Right hindlimb (tissue), 1 donor: ENCODE data around the gene KLRD1.
"Not testable (repeated sequence)": the region's sequence is repeated elsewhere in the genome, so short reads cannot be mapped to it uniquely, and the experiment has no call there.

Source experiments
- DNase-seq: peaks from one replicate; pipeline ENCODE4 v3.0.0-alpha.2; 2018

KLRD1 gene, protein sequence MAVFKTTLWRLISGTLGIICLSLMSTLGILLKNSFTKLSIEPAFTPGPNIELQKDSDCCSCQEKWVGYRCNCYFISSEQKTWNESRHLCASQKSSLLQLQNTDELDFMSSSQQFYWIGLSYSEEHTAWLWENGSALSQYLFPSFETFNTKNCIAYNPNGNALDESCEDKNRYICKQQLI

DNA sequence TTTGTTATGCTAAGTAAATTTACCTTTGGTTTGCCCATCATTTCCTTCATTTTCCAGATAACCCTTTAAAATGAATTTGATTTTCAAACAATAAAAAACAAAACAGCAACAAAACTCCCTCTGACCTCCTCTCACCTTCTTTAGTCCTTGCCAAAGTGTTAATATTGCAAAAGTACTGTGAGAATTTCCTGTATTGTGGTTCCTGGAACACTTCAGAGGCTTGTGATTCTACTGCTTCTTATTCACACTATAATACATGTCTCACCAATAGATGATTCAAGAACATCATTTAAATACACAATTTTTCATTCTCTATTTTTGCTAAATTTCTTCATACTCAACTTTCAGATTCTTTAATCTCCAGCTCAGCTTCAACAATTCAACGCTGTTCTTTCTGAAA, at the start of gene KLRD1:
Gene KLRD1 (plus strand): TSS at position 241 of the 400 bp plus-strand sequence. CDS start 208 bp downstream, outside the sequence.
- no peak for DNase-seq

DNA sequence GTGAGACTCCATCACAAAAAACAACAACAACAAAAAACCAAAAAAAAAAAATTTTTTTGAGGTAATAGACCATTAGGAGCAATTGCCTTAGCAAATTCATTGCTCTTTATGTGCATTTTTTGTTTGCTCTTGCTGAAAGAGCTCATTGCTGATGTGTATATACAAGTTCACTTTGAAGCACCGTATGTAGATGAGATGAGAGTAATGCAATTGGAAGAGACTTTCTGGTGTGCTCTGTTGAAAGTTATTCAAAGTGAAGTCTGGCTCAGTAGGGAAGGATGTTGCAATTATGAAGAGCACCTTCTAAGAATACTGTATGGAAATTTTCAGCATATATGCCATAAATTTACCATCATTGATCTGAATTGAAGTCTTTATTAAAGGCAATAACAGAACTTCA, 46.7 kb upstream of the KLRD1 start:
- DNase-seq, result no peak

GRCh38 chr12:10268037-10268436, 39.6 kb upstream of the KLRD1 start:
- DNase-seq, result no peak

GRCh38 chr12:10272467-10272866, 35.2 kb upstream of the KLRD1 start:
- DNase-seq, result no peak

- no peak for DNase-seq
These were observed 30.9 kb upstream of the KLRD1 start for GRCh38 chr12:10276774-10277173.

DNA sequence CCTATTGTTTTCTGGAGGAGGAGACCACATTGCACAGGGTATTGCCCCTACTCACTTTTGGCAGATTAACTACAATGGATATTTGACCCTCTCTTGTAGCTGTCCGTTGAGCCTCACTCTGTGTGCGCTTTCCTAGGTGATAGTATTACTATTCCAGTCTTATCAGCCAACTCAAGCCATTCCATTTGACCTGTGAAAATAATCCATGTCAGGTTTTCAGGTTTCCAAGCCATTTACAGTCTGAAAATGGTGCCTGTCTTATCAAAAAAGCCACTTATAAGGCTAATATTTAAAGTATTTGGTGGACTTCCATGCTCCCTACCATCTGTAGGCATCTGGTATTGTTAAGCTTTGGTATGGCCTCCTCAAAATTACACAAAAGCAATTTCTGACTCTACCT, 29.6 kb upstream of the KLRD1 start:
- DNase-seq, result no peak

- DNase-seq, result no peak
These were observed 27.7 kb upstream of the KLRD1 start for GRCh38 chr12:10279937-10280336.

DNA sequence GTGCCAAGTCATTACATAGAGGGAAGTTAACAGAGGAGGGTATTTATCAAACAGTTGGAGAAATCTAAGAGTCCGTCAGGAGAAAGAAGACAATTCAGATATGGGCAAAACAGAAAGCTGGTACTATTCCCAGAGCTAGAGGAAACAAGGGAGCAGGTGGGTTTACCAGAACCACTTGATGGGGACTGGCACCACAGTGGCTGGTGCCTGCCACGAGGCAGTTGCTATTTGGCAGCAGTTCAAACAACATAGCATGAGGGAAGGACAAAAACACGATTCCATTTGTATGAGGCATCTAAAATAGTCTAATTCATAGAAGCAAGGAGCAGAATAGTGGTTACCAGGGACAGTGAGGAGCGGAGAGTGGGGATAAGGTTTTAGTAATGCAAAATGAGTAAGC, 24.6 kb upstream of the KLRD1 start:
- DNase-seq, result no peak

DNA sequence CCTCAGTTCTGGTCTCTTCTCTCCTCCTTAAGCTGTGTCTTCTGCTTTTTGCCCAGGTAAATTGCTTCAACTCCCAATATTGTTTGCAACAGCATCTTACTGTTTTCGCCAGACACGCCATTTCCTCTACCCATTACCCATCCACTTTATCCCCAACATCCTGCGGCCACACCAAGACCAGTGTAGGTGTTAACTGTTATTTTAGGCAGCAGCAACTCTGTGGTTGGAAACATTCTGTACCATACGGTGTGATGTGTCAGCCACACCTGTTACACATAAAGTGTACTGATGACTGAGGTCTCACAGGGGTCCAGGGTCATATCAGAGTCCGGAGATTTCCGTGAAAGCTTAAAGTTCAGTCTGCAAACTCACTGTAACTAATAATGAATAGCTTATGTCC, 21.8 kb upstream of the KLRD1 start:
- DNase-seq, result no peak

DNA sequence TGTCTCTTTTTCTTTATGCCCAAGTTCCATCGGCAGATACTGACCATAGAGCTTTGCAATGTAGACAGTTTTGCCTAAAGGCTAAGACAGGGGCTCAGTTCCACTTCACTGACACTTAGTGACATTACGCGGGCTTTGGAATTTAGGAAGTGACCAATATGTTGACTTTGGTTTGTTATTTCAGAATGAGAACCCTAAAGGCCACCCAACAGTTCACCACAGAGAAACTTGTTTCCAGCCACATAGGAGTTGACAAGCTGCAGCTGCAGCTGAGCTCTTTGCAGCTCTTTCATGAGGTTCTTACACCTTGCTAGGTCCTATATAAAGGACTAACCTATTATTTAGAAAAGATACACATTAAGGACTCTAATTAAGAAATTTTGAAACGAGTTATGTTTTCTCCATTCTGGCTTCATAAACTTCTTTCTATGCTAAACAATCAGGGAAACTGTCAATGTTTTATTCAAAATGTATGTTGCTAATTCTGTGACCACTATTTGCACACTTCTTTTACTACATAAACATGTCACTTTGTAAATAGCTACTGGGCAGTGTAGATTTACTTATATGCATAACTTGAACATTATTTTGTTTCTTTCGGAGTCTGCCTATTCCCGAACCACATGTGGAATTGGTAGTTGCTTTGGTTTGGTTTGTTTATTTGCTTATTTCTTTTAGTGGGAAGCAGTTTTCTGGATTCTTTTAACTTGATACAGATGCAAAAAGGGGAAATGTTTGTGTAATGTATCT, 18.5 kb upstream of the KLRD1 start:
- DNase-seq, result no peak

- no peak for DNase-seq
These were observed 16.6 kb upstream of the KLRD1 start for GRCh38 chr12:10291030-10291429.

- DNase-seq, result no peak
These were observed 14.5 kb upstream of the KLRD1 start for GRCh38 chr12:10293151-10293550.

DNA sequence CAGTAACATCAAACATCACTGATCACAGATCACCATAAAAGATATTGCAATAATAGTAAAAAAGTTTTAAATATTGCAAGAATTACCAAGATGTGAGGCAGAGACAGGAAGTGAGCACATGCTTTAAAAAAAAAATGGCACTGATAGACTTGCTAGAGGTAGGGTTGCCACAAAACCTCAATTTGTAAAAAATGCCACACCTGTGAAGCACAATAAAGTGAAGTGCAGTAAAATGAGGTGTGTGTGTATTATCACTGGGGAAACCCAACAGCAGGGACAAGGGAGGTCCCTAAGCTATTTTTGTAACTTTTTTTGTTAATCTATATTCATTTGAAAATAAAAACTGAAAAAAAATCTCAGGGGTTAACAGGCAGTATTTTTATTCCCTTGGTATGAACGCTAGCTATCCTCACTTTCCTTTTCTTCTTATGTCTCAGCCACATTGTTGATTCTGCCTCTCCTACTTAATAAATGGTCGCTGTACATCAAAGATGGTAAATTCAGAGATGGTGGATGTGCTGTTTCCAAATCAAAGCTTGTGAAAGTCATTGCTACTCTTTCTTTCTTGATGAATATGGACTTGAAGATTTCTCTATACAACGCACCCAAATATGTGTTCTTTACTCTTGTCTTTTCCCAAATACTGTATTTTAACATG, 14.0 kb upstream of the KLRD1 start:
- DNase-seq, result no peak

DNA sequence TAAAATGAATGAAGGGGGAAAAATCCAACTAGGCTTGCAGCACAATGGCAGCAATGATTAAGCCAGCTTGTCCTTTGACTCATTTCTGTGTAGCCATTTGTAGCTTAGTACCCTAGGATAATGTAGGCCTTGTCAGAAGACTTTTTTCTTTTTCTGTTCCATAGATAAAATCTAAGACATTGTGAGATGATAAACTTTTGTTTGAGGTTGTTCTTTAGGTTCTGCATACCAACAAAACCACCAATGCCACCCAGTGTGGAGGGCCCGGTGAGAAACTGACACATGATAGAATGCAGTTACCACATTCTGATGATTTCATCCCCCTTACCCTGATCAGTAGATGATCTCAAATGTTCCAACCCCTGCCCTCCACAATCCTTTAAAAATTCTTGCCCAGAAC, 6.6 kb upstream of the KLRD1 start:
- DNase-seq, result no peak

DNA sequence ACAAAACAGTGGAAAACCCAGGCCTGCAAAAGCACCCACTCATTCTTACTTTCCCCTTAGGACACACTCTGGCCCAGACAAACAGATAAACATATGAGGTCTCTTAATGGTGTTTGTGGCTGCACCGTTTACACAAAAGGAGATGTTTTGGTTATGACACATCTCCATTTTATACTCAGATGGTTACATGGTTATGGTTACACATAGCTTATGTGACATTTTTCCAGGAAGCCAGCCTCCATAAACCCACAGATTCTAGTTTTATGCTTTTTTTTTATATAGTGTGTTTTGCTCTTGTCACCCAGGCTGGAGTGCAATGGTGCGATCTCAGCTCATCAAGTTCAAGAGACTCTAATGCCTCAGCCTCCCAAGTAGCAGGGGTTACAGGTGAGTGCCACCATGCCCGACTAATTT, 3.5 kb upstream of the KLRD1 start:
- no peak for DNase-seq

DNA sequence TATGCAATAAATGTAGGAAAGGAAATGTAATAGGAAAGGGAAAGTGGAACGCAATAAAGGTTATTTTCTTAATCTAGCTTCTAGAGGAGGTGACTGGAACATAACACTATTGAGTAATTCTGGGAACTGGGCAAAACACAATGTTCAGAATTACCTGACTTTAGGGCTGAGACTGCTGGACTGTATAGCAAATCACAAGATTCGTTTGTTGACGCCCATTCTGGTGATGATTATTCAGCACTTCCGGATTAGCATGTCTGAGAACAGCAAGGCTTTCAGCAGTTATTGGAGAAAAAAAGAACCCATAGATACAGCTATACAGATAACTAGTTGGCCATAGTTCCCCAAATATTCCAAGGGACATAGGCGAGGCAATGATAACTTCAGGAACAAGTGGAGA, 2.3 kb upstream of the KLRD1 start:
- no peak for DNase-seq

DNA sequence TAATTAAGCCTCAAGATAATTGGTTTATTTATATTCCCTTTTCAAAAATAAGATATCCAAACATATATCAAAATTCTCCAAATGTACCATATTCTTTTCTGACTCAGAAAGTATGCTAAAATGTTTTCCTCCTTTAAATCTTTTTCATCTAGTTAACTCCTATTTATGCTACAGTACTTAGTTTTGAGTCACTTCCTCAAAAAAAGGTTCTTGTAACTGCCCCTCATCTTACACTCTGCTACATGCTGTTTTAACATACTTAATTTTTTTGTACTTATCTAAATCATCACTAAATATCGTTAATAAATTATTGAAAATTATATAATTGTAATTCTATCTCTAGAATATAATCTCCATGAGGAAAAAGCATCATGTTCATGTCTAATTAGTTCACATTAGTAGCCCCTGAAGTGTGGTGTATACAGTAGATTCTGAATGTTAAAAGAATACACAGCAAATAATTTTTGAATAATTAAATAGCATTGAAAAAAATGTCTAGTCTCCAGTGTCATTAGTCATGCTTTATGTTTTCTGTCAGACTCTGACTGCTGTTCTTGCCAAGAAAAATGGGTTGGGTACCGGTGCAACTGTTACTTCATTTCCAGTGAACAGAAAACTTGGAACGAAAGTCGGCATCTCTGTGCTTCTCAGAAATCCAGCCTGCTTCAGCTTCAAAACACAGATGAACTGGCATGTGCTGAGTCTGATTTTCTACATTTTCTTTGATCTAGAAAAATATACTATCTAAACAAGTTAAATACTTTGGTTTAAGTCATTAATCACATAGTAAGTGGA, 3.5 kb downstream of the KLRD1 start:
- DNase-seq, result no peak

DNA sequence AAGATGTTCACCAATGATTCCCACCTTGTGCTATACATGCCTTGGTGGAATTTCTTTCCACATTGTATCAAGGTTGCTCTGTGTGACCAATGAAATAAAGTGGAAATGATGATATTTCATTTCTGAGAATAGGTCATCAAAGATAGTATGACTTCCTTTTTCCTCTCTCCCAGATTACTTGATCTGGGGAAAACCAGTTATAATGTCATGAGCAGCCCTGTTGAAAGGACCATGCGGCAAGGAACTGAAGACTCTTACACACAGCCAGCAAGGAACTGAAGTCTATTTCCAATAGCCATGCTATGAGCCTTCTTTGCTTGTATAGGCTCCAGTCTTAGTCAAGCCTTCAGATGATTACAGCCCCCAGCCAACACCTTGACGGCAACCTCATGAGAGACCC, 11.7 kb downstream of the KLRD1 start:
- no peak for DNase-seq

DNA sequence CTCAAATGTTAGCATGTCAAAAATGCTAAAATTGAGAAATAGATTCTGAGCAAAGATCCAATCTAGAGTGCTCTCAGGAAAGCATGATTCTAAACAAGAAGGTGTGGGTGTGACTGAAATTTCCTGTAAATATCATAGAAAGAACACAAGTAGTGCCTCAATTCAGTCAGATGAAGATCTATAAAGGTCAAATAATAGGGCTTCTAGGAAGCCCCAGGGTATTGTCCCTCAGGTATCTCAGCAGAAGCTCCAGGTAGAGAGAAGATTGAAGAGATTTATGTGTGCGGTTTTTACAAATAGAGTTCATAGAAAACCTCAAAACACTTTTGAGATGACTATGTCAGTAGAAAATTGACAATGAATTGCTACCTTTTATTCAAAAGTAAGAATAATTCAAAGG, 13.0 kb downstream of the KLRD1 start:
- DNase-seq, result no peak

DNA sequence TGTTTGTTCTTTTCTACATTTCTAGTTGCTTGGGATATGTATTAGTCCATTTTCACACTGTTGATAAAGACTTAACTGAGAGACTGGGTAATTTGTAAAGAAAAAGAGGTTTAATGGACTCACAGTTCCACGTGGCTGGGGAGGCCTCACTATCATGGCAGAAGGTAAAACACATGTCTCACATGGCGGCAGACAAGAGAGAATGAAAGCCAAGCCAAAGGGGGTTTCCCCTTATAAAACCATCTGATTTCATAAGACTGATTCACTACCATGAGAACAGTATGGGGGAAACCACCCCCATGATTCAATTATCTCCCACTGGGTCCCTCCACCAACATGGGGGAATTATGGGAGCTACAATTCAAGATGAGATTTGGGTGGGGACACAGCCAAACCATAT, 21.0 kb downstream of the KLRD1 start:
- not testable (repeated sequence) for DNase-seq

DNA sequence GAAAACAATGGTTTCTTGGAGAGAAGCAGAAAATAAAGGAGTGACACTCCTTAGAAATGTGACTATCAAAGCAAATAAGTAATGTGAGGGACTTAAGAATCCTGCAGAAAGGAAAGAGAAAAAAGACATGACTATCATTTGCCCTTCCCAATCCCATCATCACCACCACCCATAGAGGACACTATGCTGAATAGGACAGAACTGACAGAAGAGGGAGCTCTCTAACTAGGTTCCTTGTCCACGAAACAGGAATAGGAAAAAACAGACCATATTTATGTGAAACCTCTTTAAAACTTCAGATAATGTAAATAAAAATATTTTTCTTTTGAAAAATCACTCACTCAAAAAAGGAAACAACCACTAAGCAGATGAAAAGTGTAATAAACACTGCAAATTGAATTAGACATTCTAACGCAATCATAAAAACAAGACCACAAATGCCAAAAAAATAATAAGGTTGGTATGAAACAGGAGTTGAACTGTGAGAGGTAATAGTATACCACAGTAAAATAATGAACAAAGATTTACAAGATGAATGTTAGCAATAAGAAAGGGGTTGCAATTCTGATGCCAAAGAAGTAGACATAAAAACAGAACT, 24.1 kb downstream of the KLRD1 start:
- no peak for DNase-seq

GRCh38 chr12:10336196-10336595, 28.5 kb downstream of the KLRD1 start:
- not testable (repeated sequence) for DNase-seq

DNA sequence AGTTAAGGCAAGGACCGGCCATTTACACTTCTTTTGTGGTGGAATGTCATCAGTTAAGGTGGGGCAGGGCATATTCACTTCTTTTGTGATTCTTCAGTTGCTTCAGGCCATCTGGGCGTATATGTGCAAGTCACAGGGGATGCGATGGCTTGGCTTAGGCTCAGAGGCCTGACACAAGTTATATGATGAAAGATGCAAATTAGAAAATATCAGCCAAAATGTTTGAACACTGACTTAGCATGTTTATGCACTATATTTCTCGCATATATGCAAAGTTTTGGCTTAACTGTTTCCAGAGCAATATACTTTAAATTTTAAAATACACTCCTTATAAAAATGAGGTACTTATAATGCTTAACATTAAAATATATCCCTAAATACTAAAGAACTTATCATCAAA, 30.8 kb downstream of the KLRD1 start:
- not testable (repeated sequence) for DNase-seq
